Amniotic epithelial cell (primary cell): ENCODE measurements around the gene PLA2G7.
A peak's percentile ranks its signal among the peaks of the same experiment; 100 is the strongest.

Source experiments
- DNase-seq: peaks from one replicate; pipeline ENCODE4 v3.0.0-alpha.2; 2010; ENCODE audit warnings: low read depth

The PLA2G7 gene

DNA sequence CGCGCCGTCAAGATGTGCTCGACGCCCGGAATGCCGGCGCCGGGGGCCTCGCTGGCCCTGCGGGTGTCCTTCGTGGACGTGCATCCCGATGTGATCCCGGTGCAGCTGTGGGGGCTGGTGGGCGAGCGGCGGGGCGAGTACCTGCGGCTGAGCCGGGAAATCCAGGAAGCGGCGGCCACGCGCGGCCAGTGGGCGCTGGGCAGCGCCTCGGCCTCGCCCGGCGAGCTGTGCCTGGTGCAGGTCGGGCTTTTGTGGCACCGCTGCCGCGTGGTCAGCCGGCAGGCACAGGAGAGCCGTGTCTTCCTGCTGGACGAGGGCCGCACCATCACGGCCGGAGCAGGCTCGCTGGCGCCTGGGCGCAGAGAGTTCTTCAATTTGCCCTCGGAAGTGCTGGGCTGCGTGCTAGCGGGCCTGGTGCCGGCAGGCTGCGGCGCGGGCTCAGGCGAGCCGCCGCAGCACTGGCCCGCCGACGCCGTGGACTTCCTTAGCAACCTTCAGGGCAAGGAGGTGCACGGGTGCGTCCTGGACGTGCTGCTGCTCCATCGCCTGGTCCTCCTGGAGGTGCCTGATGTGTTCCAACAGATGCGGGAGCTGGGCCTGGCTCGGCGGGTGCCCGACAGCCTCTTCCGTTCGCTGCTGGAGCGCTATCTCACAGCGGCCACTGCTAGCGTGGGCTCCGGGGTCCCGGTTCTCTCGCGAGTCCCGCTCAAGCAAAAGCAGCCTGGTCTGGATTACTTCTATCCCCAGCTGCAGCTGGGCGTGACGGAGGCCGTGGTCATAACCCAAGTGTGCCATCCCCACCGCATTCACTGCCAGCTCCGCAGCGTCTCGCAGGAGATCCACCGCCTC is 46.8 kb downstream of the PLA2G7 start:
- DNase-seq, result no peak

DNA sequence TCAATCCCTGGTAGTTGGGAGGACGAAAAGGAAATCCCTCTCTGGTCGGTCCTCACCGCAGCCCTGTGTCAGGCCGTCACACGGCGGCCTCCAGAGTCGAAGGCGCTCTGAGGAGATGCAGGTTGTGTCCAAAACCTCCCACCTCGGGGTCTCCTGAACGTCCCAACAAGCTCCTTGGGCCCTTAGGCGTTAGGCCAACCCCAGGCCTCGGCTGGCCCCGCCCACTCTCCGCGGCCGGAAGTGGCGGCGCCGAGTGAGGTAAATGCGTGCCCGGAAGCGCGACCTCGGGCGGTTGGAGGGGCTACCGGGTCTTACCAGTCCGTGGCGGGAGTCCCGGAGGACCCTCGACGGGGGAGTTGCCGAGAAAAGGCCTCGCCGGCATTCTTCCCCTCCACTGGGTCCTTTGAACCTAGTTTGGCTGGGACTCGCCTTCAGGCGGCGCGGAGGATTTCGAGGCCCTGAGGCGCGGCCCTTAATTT is 47.5 kb downstream of the PLA2G7 start, which contains the start of gene TDRD6:
Gene TDRD6 (plus strand): TSS at position 267 of the 479 bp plus-strand sequence. CDS start 244 bp downstream, outside the sequence.
- DNase-seq, result no peak

DNA sequence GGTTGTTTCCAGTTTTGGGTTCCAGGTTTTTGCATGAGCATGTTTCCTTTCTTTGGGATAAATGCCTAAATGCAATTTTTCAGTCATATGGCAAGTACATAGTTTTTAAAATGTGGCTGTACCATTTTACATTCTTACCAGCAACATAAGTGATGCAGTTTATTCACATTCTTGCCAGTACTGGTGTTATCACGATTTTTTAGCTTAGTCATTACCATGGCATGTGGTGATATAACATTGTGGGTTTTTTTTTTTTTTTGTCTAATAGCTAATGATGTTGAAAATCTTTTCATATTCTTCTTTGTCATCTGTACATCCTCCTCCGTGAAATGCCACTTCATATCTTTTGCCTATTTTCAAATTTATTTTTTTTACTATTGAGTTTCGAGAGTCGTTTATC is 50.4 kb downstream of the PLA2G7 start:
- peak; percentile 77 for DNase-seq

DNA sequence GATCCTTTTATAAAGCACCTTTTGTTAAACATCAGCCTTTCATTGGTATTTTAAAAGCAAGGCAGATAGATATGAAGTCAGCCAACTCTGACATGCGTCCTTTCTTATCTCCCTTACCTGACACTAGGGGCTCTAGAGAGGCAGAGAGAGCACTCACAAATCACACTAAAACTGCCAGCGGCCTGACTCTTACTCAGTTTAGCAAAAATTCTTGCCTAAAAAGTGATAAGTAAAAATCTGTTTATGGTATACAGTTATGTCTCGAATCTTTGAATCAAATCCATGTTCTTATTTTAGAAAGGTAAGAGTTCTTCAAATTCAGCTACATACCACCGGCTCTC is 57.9 kb downstream of the PLA2G7 start:
- DNase-seq, result no peak

DNA sequence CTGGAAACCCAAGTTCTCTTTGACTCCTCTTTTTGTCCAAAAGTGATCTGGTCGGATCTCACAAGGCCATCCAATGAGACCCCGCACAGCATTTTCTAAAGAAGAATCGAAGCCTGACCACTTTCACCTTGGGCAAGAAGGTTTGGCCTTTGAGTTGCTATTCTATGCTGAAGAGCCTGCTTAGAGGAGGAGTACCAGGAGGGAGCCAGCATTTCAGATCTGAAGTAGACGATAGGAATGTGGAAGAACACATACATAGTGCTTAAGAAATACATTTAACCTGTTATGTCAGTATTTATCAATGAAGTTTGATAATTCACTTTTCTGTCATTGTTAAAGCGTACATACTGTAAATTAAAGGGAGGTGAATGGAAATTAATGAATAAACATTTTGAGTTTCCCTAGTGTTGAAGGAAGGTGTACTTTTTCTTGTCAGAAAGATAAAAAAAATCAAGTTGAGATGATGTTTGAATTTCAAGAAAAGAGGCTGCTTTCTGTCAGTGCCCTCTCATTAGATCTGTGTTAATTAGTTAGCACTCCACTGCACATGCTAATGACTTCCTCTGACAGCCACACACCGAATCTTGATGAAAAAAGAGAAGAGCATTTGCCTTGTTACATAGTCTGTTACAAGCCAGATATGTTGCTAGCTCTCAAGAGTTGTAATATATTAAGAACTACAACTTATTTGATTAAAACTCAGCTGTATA is 58.4 kb downstream of the PLA2G7 start:
- DNase-seq, result no peak

DNA sequence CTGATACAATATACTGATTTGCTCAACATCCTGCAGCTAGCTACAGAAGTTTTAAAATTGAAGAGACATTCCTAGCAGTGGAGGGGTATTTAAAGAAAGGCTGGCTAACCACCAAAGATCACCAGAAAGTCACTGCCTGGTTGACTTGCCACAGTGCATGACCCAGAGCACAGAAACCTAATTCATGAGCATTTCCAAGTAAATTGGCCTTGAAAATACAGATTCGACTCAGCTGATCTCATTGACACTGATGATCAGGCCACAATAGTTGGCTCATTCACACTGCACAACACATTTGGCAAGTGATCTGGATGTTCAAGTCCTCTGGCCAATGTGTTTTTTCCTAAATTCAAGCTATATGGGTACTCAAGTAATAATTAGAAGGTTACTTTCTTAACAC is 60.8 kb downstream of the PLA2G7 start:
- no peak for DNase-seq

DNA sequence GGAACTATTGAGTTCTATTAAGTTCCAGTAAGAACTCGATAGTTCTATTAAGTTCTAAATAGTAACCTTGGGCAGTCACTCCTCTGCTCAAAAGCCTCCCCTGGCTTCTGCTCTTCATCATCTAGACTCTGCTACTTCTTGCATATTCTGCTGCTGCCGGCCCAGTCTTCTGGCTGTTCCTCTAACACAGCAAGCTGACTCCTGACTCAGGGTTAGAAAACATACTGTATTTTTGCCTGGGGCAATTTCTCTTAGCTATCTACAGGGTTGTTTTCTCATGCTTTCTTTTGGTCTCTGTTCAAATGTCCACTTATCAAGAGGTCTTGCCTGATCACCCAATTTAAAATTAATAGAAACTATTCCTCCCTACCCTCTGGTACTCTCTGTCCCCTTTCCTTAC is 67.8 kb downstream of the PLA2G7 start:
- DNase-seq, result no peak

DNA sequence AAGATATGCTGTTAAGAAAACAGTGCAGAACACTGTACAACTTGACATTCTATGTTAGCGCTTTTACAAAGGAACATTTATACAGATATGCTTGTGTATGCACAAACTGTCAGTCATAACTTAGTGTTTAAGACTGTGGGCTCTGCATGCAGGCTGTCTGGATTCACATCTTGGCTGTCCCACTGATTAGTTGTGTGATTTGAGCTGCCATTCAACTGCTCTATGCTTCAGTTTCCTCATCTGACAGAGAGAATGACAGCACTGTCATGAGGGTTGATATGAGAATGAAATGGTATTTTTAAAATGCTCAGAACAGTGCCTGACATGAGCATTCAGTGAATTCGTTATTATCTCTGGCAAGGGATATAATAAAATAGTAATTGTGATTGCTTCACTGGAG is 73.7 kb downstream of the PLA2G7 start:
- DNase-seq, result no peak

DNA sequence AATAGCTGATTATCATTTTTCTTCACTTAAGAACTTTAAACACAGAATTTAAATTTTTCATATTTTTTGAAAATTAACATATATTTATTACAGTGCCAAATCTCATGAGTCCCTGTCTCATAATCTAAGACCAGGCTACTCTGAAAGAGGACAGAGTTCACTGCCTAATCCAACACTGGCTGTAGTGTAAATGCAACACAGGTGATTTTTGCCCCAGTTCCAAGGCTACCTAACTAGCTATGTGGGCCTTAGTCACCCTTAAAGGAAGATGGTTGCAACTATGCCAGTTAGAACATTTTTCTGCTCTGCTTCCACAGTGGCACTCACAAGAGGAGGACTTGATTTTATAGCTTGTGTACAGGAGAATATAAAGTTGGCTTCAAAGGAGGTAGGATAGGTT is 77.5 kb downstream of the PLA2G7 start:
- DNase-seq, result no peak

DNA sequence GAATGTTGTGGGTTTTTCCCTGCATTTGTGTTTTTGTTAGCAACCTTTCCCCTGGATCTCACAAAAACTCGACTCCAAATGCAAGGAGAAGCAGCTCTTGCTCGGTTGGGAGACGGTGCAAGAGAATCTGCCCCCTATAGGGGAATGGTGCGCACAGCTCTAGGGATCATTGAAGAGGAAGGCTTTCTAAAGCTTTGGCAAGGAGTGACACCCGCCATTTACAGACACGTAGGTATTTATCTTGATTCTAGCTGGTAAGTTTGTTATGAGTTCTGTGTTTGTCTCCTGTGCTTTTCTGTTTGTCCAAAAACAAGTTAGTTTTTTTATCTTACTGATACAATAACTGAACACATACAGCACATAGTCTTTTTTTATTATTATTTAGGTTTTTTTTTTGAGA is 79.4 kb downstream of the PLA2G7 start:
- DNase-seq, result peak; percentile 8
